K562 (cell line): ENCODE results near the gene MAP1S. TPM values are rescaled to one million over a fixed set of nuclear protein-coding genes. Genes with fewer than 3 reads are reported as not detected.

Experiments
- ARID1B ChIP-seq: fragments of 450-650 bp; IDR thresholded peaks from 2 replicates; pipeline ENCODE4 v1.6.1; 2016; ENCODE audit warnings: antibody characterized with exemption, mild to moderate bottlenecking, inconsistent platforms
- CTBP1 ChIP-seq: fragments of 450-650 bp; IDR thresholded peaks from 2 replicates; pipeline ENCODE4 v1.6.1; 2016; ENCODE audit warnings: borderline replicate concordance
- FOXM1 ChIP-seq, 2 experiments: fragments of 450-650 bp in 1 of 2; sonication (generic) in 1 of 2; formaldehyde crosslinking in 1 of 2; IDR thresholded peaks; 2 replicates each; pipeline versions ENCODE4 v1.6.1 to v1.9.0; 2017 to 2022; ENCODE audit warnings: low read depth in 2 of 2, mild to moderate bottlenecking in 2 of 2, missing genetic modification reagents in 1 of 2, moderate library complexity in 1 of 2
- HSF4 ChIP-seq: fragments of 250-450 bp; sonication (Bioruptor Pico); IDR thresholded peaks from 2 replicates; pipeline ENCODE4 v2.1.2; 2022; ENCODE audit warnings: mild to moderate bottlenecking, moderate library complexity, borderline replicate concordance
- L3MBTL2 ChIP-seq: fragments of 450-650 bp; IDR thresholded peaks from 2 replicates; pipeline ENCODE4 v1.6.1; 2016; ENCODE audit warnings: mild to moderate bottlenecking, moderate library complexity
- MAZ ChIP-seq, 2 experiments: fragments of 450-650 bp in 1 of 2; sonication (generic) in 1 of 2; formaldehyde crosslinking; IDR thresholded peaks in 1 of 2; conservative IDR thresholded peaks in 1 of 2; 2 replicates each; pipeline versions ENCODE4 v1.4.0 to v1.5.0; 2020; ENCODE audit warnings: mild to moderate bottlenecking in 1 of 2, missing genetic modification reagents in 1 of 2
- NBN ChIP-seq: fragments of 450-650 bp; IDR thresholded peaks from 2 replicates; pipeline ENCODE4 v1.6.1; 2016; ENCODE audit warnings: low read depth, mild to moderate bottlenecking
- POU5F1 ChIP-seq: fragments of 150-350 bp; IDR thresholded peaks from 2 replicates; pipeline ENCODE4 v1.6.1; 2014; ENCODE audit warnings: borderline replicate concordance, low read length, low read depth, mild to moderate bottlenecking; ENCODE audit not compliant: partially characterized antibody
- SMAD2 ChIP-seq: fragments of 150-350 bp; IDR thresholded peaks from 2 replicates; pipeline ENCODE4 v1.6.1; 2014; ENCODE audit warnings: low read depth, mild to moderate bottlenecking, low read length
- SMARCE1 ChIP-seq: fragments of 450-650 bp; IDR thresholded peaks from 2 replicates; pipeline ENCODE4 v1.7.1; 2016; ENCODE audit warnings: mild to moderate bottlenecking
- SUPT5H ChIP-seq: fragments of 450-650 bp; IDR thresholded peaks from 2 replicates; pipeline ENCODE4 v1.6.1; 2016
- TGIF2 ChIP-seq: sonication (generic); formaldehyde crosslinking; IDR thresholded peaks from 2 replicates; pipeline ENCODE4 v1.8.1; 2022; ENCODE audit warnings: mild to moderate bottlenecking, missing genetic modification reagents, moderate library complexity
- XRCC5 ChIP-seq: fragments of 200-400 bp; formaldehyde crosslinking; IDR thresholded peaks from 2 replicates; pipeline ENCODE4 v1.6.1; 2017; ENCODE audit warnings: low read depth, mild to moderate bottlenecking, low read length
- ZNF124 ChIP-seq: sonication (generic); formaldehyde crosslinking; IDR thresholded peaks from 2 replicates; pipeline ENCODE4 v1.8.1; 2022; ENCODE audit warnings: missing genetic modification reagents
- ZNF3 ChIP-seq: fragments of 250-450 bp; sonication (Bioruptor Pico); IDR thresholded peaks from 2 replicates; pipeline ENCODE4 v1.5.0; 2021; ENCODE audit warnings: mild to moderate bottlenecking, moderate library complexity
- ZNF696 ChIP-seq: fragments of 250-450 bp; sonication (Bioruptor Pico); conservative IDR thresholded peaks from 2 replicates; pipeline ENCODE4 v1.4.0; 2020; ENCODE audit warnings: mild to moderate bottlenecking, moderate library complexity
- polyA plus RNA-seq, 8 experiments: library from polyadenylated mRNA; depleted of rRNA in 4 of 8; stranded (reverse) in 5 of 8; unstranded in 3 of 8; fragments of >200 nt; fragmentation: Nextera tagmentation in 2 of 8; fragmentation: Illumina TruSeq in 1 of 8; extraction: Ambion mirVana in 2 of 8; extraction: Trizol in 1 of 8; gene quantifications; 2 replicates each; pipeline versions ENCODE4 v1.2.1 to v1.2.3, GENCODE V29; 2011 to 2014; ENCODE audit warnings: inconsistent platforms in 1 of 8, missing spikeins in 1 of 8
- total RNA-seq, 7 experiments: library from RNA; depleted of rRNA in 6 of 7; stranded (reverse); fragments of >200 nt in 6 of 7; fragmentation: Illumina TruSeq in 2 of 7; extraction: Trizol in 2 of 7; gene quantifications; 2 replicates each; pipeline versions ENCODE4 v1.2.1 to v1.2.3, GENCODE V29; 2011 to 2021; ENCODE audit warnings: low replicate concordance in 1 of 7
- TF ChIP-seq, protein P1 (sequence below): fragments of 200-800 bp; sonication (Bioruptor generic); IDR thresholded peaks from 2 replicates; pipeline ENCODE4 v1.6.1; 2016; ENCODE audit warnings: missing genetic modification characterization, missing compliant biosample characterization
- TF ChIP-seq, protein P2 (sequence below): fragments of 200-800 bp; sonication (Bioruptor generic); IDR thresholded peaks from 2 replicates; pipeline ENCODE4 v1.6.1; 2017; ENCODE audit warnings: missing genetic modification characterization, missing compliant biosample characterization
- TF ChIP-seq, protein P3 (sequence below): fragments of 250-450 bp; sonication (Bioruptor Pico); IDR thresholded peaks from 2 replicates; pipeline ENCODE4 v1.8.0; 2022; ENCODE audit warnings: inconsistent platforms

The MAP1S gene
- total and polyA plus RNA-seq, 9 of the 15 experiments (the other 6 are each of a cell fraction or from before 2014, with no cell fraction given): 2.0 to 81.0 (median 9.5) TPM

DNA sequence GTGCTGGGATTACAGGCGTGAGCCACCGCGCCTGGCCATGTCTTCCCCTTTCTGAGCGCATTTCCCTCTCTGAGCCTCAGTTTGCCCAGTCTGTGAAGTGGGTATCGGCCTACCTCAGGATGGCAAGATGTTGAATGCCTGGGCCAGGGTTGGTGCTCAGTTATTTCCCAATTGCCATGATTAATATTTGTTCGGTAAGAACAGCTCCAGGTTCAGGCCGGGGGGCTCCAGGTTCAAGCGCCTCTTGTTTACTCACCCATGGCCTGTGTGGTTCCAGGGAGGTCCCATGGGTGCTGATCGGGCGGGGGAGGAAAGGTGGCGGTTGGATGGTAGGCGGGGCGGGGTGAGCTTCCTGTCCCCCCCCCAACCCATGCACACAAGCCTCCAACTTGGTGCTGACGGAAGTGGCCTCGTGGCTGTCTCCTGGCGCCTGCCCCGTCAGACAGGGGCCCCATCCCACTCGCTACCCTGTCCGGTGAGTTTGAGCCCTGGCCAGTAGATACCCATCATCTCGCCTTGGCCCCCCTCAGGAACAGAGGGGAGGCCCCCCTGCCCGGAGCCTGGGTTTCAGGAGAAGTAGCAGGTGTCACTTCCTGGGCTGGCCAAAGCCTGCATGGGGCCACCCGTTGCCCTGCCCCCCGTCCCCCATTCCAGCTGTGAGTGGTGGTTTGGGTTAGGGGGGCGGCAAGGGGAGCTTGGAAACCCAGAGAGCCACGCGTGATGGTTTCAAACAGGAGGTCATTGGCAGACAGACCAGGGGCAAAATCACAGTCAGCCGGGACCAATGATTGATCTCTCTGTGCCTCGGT, 32.0 kb downstream of the MAP1S start, which contains the start of gene FCHO1 (continued):
- TF ChIP-seq, protein P1, sequence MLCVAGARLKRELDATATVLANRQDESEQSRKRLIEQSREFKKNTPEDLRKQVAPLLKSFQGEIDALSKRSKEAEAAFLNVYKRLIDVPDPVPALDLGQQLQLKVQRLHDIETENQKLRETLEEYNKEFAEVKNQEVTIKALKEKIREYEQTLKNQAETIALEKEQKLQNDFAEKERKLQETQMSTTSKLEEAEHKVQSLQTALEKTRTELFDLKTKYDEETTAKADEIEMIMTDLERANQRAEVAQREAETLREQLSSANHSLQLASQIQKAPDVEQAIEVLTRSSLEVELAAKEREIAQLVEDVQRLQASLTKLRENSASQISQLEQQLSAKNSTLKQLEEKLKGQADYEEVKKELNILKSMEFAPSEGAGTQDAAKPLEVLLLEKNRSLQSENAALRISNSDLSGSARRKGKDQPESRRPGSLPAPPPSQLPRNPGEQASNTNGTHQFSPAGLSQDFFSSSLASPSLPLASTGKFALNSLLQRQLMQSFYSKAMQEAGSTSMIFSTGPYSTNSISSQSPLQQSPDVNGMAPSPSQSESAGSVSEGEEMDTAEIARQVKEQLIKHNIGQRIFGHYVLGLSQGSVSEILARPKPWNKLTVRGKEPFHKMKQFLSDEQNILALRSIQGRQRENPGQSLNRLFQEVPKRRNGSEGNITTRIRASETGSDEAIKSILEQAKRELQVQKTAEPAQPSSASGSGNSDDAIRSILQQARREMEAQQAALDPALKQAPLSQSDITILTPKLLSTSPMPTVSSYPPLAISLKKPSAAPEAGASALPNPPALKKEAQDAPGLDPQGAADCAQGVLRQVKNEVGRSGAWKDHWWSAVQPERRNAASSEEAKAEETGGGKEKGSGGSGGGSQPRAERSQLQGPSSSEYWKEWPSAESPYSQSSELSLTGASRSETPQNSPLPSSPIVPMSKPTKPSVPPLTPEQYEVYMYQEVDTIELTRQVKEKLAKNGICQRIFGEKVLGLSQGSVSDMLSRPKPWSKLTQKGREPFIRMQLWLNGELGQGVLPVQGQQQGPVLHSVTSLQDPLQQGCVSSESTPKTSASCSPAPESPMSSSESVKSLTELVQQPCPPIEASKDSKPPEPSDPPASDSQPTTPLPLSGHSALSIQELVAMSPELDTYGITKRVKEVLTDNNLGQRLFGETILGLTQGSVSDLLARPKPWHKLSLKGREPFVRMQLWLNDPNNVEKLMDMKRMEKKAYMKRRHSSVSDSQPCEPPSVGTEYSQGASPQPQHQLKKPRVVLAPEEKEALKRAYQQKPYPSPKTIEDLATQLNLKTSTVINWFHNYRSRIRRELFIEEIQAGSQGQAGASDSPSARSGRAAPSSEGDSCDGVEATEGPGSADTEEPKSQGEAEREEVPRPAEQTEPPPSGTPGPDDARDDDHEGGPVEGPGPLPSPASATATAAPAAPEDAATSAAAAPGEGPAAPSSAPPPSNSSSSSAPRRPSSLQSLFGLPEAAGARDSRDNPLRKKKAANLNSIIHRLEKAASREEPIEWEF (CRISPR knock-in tag): no peak; the same call in 1 of the 2 replicates
- TF ChIP-seq SMAD2 (no peak), NBN (peak; percentile 56; the same call in 1 of the 2 replicates), ZNF124 (no peak), SMARCE1 (peak; percentile 43; the same call in 1 of the 2 replicates), ARID1B (peak; percentile 55; the same call in 1 of the 2 replicates), HSF4 (CRISPR knock-in tag) (no peak), SUPT5H (peak; percentile 84), ZNF3 (CRISPR knock-in tag) (0 out of 2 replicates have a peak, but pooled peaks have one; percentile 33), MAZ (CRISPR knock-in tag; conservative IDR thresholded peaks at IDR 0.05 in 1 of 2, IDR thresholded peaks at IDR 0.05 in 1 of 2) (peak; percentile 61 to 86), L3MBTL2 (peak; percentile 88), XRCC5 (peak; percentile 65; the same call in 1 of the 2 replicates), FOXM1 (IDR thresholded peaks at IDR 0.05; ENCODE audit: low read depth) (peak; percentile 54), FOXM1 (CRISPR knock-in tag; IDR thresholded peaks at IDR 0.05; ENCODE audit: low read depth) (no peak), POU5F1 (no peak), CTBP1 (peak; percentile 63; the same call in 1 of the 2 replicates), ZNF696 (CRISPR knock-in tag) (no peak), TGIF2 (no peak)
- TF ChIP-seq, protein P2, sequence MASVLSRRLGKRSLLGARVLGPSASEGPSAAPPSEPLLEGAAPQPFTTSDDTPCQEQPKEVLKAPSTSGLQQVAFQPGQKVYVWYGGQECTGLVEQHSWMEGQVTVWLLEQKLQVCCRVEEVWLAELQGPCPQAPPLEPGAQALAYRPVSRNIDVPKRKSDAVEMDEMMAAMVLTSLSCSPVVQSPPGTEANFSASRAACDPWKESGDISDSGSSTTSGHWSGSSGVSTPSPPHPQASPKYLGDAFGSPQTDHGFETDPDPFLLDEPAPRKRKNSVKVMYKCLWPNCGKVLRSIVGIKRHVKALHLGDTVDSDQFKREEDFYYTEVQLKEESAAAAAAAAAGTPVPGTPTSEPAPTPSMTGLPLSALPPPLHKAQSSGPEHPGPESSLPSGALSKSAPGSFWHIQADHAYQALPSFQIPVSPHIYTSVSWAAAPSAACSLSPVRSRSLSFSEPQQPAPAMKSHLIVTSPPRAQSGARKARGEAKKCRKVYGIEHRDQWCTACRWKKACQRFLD: peak; percentile 36
- TF ChIP-seq, protein P3, sequence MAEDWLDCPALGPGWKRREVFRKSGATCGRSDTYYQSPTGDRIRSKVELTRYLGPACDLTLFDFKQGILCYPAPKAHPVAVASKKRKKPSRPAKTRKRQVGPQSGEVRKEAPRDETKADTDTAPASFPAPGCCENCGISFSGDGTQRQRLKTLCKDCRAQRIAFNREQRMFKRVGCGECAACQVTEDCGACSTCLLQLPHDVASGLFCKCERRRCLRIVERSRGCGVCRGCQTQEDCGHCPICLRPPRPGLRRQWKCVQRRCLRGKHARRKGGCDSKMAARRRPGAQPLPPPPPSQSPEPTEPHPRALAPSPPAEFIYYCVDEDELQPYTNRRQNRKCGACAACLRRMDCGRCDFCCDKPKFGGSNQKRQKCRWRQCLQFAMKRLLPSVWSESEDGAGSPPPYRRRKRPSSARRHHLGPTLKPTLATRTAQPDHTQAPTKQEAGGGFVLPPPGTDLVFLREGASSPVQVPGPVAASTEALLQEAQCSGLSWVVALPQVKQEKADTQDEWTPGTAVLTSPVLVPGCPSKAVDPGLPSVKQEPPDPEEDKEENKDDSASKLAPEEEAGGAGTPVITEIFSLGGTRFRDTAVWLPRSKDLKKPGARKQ: no peak
